ENCODE results near the gene DGKB.

DNA sequence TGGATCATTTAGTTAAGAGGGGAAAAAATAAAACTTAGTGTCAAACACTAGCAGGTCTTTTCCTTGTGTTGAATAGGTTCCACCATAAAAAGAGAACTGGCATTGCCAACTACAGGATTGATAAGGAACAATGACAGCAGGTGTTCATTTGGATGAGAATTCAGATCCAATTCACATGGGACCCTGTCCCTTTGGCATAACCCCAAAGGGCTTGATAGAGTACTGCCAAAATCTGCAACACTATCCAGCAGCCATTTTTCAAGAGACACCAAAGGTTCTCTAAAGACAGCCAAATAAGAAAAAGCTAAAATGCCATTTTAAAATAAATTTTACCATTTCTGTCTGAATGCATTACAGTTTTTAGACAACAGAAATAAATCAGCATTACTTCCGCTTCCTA is 422.3 kb downstream of the DGKB start:
- TF ChIP-seq, protein P1, sequence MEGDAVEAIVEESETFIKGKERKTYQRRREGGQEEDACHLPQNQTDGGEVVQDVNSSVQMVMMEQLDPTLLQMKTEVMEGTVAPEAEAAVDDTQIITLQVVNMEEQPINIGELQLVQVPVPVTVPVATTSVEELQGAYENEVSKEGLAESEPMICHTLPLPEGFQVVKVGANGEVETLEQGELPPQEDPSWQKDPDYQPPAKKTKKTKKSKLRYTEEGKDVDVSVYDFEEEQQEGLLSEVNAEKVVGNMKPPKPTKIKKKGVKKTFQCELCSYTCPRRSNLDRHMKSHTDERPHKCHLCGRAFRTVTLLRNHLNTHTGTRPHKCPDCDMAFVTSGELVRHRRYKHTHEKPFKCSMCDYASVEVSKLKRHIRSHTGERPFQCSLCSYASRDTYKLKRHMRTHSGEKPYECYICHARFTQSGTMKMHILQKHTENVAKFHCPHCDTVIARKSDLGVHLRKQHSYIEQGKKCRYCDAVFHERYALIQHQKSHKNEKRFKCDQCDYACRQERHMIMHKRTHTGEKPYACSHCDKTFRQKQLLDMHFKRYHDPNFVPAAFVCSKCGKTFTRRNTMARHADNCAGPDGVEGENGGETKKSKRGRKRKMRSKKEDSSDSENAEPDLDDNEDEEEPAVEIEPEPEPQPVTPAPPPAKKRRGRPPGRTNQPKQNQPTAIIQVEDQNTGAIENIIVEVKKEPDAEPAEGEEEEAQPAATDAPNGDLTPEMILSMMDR (IDR thresholded peaks at IDR 0.05) = no peak
- TF ChIP-seq POLR2A (IDR thresholded peaks at IDR 0.05) (no peak), EP300 (IDR thresholded peaks at IDR 0.05) (no peak), POLR2AphosphoS5 (IDR thresholded peaks at IDR 0.05) (no peak)

Data from stomach (tissue), 4 donors.